Activated naive CD8-positive, alpha-beta T cell treated with anti-CD3 and anti-CD28 coated beads, Interleukin-2, amount 10 ng/mL, durations not matched to agents 7 days and 5 days (primary cell): ENCODE data around the gene HOXA7. TPM values are rescaled to one million over a fixed set of nuclear protein-coding genes. Genes with fewer than 3 reads are reported as not detected.

Source experiments
- ATAC-seq: fragments of 150-1000 bp; cut with Tn5 transposase; one replicate; pipeline ENCODE4 v1.10.0; 2021; ENCODE audit warnings: low read depth, moderate library complexity
- POLR2A ChIA-PET: fragments of 350-600 bp; sonication (Branson Sonifier 250); formaldehyde crosslinking; loops from one replicate; lab custom pipeline; 2021; ENCODE audit warnings: antibody characterized with exemption; lab: Charles Lee
- DNase-seq: peaks from one replicate; pipeline ENCODE4 v3.0.0; 2021
- H3K27ac Mint-ChIP-seq: one replicate; pipeline ENCODE4 v1.8.0; 2022; ENCODE audit warnings: mild to moderate bottlenecking, mixed read lengths
- H3K27me3 Mint-ChIP-seq: one replicate; pipeline ENCODE4 v1.8.0; 2022; ENCODE audit warnings: mild to moderate bottlenecking, moderate library complexity, mixed read lengths
- H3K36me3 Mint-ChIP-seq: one replicate; pipeline ENCODE4 v1.8.0; 2021; ENCODE audit warnings: mild to moderate bottlenecking, mixed read lengths
- H3K4me1 Mint-ChIP-seq: one replicate; pipeline ENCODE4 v1.8.0; 2021; ENCODE audit warnings: mixed read lengths
- H3K4me3 Mint-ChIP-seq: one replicate; pipeline ENCODE4 v1.8.0; 2022; ENCODE audit warnings: mild to moderate bottlenecking, moderate library complexity, mixed read lengths
- H3K9me3 Mint-ChIP-seq: one replicate; pipeline ENCODE4 v1.8.0; 2021; ENCODE audit warnings: mixed read lengths
- total RNA-seq, 2 experiments: library from RNA; stranded (reverse); gene quantifications; one replicate each; pipeline ENCODE4 v1.2.3, GENCODE V29; 2021

The HOXA7 gene
- total RNA-seq, 2 experiments from 2014 or later: not detected

GRCh38 chr7:27137640-27138315 lies 18.7 kb downstream of the HOXA7 start:
- H3K27me3 Mint-ChIP-seq: peaks cover 47% of the 10 kb centered on the region
- H3K4me1 Mint-ChIP-seq: peaks cover 15% of the 10 kb centered on the region
- ATAC-seq (no peak), DNase-seq (no peak)
- no peak overlapping the region for H3K4me3 Mint-ChIP-seq
- no peak overlapping the region for H3K27ac Mint-ChIP-seq
- H3K36me3 Mint-ChIP-seq: no peaks in the 10 kb centered on the region
- H3K9me3 Mint-ChIP-seq: no peaks in the 10 kb centered on the region
- POLR2A ChIA-PET: no interaction called here

- Mint-ChIP-seq H3K9me3 (no peaks in the 10 kb centered on the region), H3K27ac (no peak overlapping the region), H3K4me1 (peaks cover 17% of the 10 kb centered on the region), H3K27me3 (peaks cover 57% of the 10 kb centered on the region), H3K36me3 (no peaks in the 10 kb centered on the region), H3K4me3 (no peak overlapping the region)
- DNase-seq (no peak), ATAC-seq (no peak)
- POLR2A ChIA-PET: no interaction called here
Measured at GRCh38 chr7:27134392-27134791, 22.1 kb downstream of the HOXA7 start.

GRCh38 chr7:27133409-27134231 lies 22.9 kb downstream of the HOXA7 start:
- Mint-ChIP-seq H3K4me3 (no peak overlapping the region), H3K27me3 (peaks cover 57% of the 10 kb centered on the region), H3K4me1 (peaks cover 17% of the 10 kb centered on the region), H3K9me3 (no peaks in the 10 kb centered on the region), H3K36me3 (no peaks in the 10 kb centered on the region), H3K27ac (no peak overlapping the region)
- ATAC-seq: no peak
- no peak for DNase-seq
- POLR2A ChIA-PET: no interaction called here

GRCh38 chr7:27132978-27133377 lies 23.5 kb downstream of the HOXA7 start:
- H3K4me3 Mint-ChIP-seq: no peak overlapping the region
- H3K9me3 Mint-ChIP-seq: no peaks in the 10 kb centered on the region
- peaks cover 17% of the 10 kb centered on the region for H3K4me1 Mint-ChIP-seq
- H3K36me3 Mint-ChIP-seq: no peaks in the 10 kb centered on the region
- H3K27me3 Mint-ChIP-seq: peaks cover 51% of the 10 kb centered on the region
- POLR2A ChIA-PET: no interaction called here
- no peak for DNase-seq
- no peak for ATAC-seq
- H3K27ac Mint-ChIP-seq: no peak overlapping the region

- H3K27me3 Mint-ChIP-seq: peaks cover 51% of the 10 kb centered on the region
- POLR2A ChIA-PET: no interaction called here
- no peaks in the 10 kb centered on the region for H3K9me3 Mint-ChIP-seq
- ATAC-seq (no peak), DNase-seq (no peak)
- no peaks in the 10 kb centered on the region for H3K36me3 Mint-ChIP-seq
- H3K4me3 Mint-ChIP-seq: no peak overlapping the region
- no peak overlapping the region for H3K27ac Mint-ChIP-seq
- peaks cover 17% of the 10 kb centered on the region for H3K4me1 Mint-ChIP-seq
Measured at GRCh38 chr7:27132214-27132613, 24.3 kb downstream of the HOXA7 start.

GRCh38 chr7:27131390-27131819 lies 25.1 kb downstream of the HOXA7 start:
- H3K36me3 Mint-ChIP-seq: no peaks in the 10 kb centered on the region
- POLR2A ChIA-PET: interaction anchor here (0.7 to 1.0 kb wide), 2 partner anchors 33 to 35 kb away, joined by 3 read pairs; no protein-coding TSS in a partner anchor
- peak overlapping the region; percentile 64 for H3K4me3 Mint-ChIP-seq
- peaks cover 17% of the 10 kb centered on the region for H3K4me1 Mint-ChIP-seq
- no peak overlapping the region for H3K27ac Mint-ChIP-seq
- ATAC-seq (no peak), DNase-seq (no peak)
- peaks cover 52% of the 10 kb centered on the region for H3K27me3 Mint-ChIP-seq
- no peaks in the 10 kb centered on the region for H3K9me3 Mint-ChIP-seq

GRCh38 chr7:27130540-27131389 lies 25.7 kb downstream of the HOXA7 start, which contains the start of gene HOXA4:
TSS of gene HOXA4 (minus strand) at chr7:27130757. CDS start at chr7:27130733, 24 bp downstream.
- Mint-ChIP-seq H3K36me3 (no peaks in the 10 kb centered on the region), H3K9me3 (no peaks in the 10 kb centered on the region), H3K4me1 (peaks cover 14% of the 10 kb centered on the region), H3K4me3 (peak within 1 kb of the TSS; percentile 64), H3K27ac (no peak within 1 kb of the TSS), H3K27me3 (peaks cover 49% of the 10 kb centered on the region)
- peak; percentile 93 for ATAC-seq
- POLR2A ChIA-PET: interaction anchor here (0.7 to 1.0 kb wide), 2 partner anchors 32 to 34 kb away, joined by 3 read pairs; no protein-coding TSS in a partner anchor
- peak; percentile 83 for DNase-seq

GRCh38 chr7:27129729-27130539 lies 26.5 kb downstream of the HOXA7 start:
- H3K4me3 Mint-ChIP-seq: no peak overlapping the region
- H3K9me3 Mint-ChIP-seq: no peaks in the 10 kb centered on the region
- ATAC-seq (peak; percentile 23), DNase-seq (no peak)
- no peaks in the 10 kb centered on the region for H3K36me3 Mint-ChIP-seq
- H3K27ac Mint-ChIP-seq: no peak overlapping the region
- H3K4me1 Mint-ChIP-seq: peaks cover 8% of the 10 kb centered on the region
- POLR2A ChIA-PET: no interaction called here
- peaks cover 45% of the 10 kb centered on the region for H3K27me3 Mint-ChIP-seq

- Mint-ChIP-seq H3K27me3 (peaks cover 39% of the 10 kb centered on the region), H3K4me1 (peaks cover 2% of the 10 kb centered on the region), H3K9me3 (no peaks in the 10 kb centered on the region), H3K36me3 (no peaks in the 10 kb centered on the region), H3K27ac (no peak overlapping the region), H3K4me3 (no peak overlapping the region)
- POLR2A ChIA-PET: no interaction called here
- ATAC-seq (no peak), DNase-seq (no peak)
Measured at GRCh38 chr7:27128776-27129728, 27.4 kb downstream of the HOXA7 start.

- Mint-ChIP-seq H3K27me3 (peaks cover 31% of the 10 kb centered on the region), H3K4me1 (peaks cover 2% of the 10 kb centered on the region), H3K9me3 (no peaks in the 10 kb centered on the region), H3K4me3 (no peak overlapping the region), H3K36me3 (no peaks in the 10 kb centered on the region), H3K27ac (no peak overlapping the region)
- DNase-seq (no peak), ATAC-seq (no peak)
- POLR2A ChIA-PET: no interaction called here
Measured at GRCh38 chr7:27128034-27128433, 28.4 kb downstream of the HOXA7 start.

- POLR2A ChIA-PET: no interaction called here
Measured at GRCh38 chr7:27126596-27127327, 29.7 kb downstream of the HOXA7 start.

More at GRCh38 chr7:27126596-27127327, 29.7 kb downstream of the HOXA7 start:
- DNase-seq: no peak
- no peaks in the 10 kb centered on the region for H3K36me3 Mint-ChIP-seq
- no peaks in the 10 kb centered on the region for H3K9me3 Mint-ChIP-seq
- no peak overlapping the region for H3K27ac Mint-ChIP-seq
- ATAC-seq: no peak
- H3K4me3 Mint-ChIP-seq: no peak overlapping the region
- H3K27me3 Mint-ChIP-seq: peaks cover 25% of the 10 kb centered on the region
- H3K4me1 Mint-ChIP-seq: peaks cover 2% of the 10 kb centered on the region
